Endothelial cell of umbilical vein (primary cell): Measurements from ENCODE around the gene GALNT1. TPM values are rescaled to one million over a fixed set of nuclear protein-coding genes. Genes with fewer than 3 reads are reported as not detected.

ENCODE experiments used
- BruUV-seq: library from RNA; stranded (reverse); fragments of 400-500 nt; replicated peaks from 2 replicates; lab custom pipeline; 2021; lab: Mats Ljungman, UMichigan
- CTCF ChIA-PET: fragments of 300-600, 350-600 bp; sonication (Branson Sonifier 250); formaldehyde crosslinking; loops from one replicate; lab custom pipeline; 2021; ENCODE audit warnings: antibody characterized with exemption, inconsistent platforms; lab: Charles Lee
- POLR2A ChIA-PET: fragments of 300-600, 350-600 bp; sonication (Branson Sonifier 250); formaldehyde crosslinking; loops from one replicate; lab custom pipeline; 2021; ENCODE audit warnings: antibody characterized with exemption, inconsistent platforms; lab: Charles Lee
- DNase-seq: peaks from one replicate; pipeline ENCODE4 v3.0.0-alpha.2; 2011; ENCODE audit warnings: low read depth, low spot score
- FAIRE-seq: peaks from 2 replicates; lab custom pipeline; 2011; peaks lifted over from hg19 to GRCh38; lab: Jason Lieb, UNC
- H2AFZ ChIP-seq: 2 replicates; pipeline ENCODE4 v1.6.0; 2012; ENCODE audit warnings: low read depth, low read length, control low read depth, inconsistent platforms
- H3K27ac ChIP-seq: 2 replicates; pipeline ENCODE4 v1.5.1; 2011; ENCODE audit warnings: low read depth, mild to moderate bottlenecking, control low read depth, low read length, moderate library complexity; ENCODE audit not compliant: insufficient read depth
- H3K27me3 ChIP-seq, 2 experiments: 2 replicates each; pipeline versions ENCODE4 v1.6.0 to v1.6.1; 2011; ENCODE audit warnings: low read length in 2 of 2, mixed read lengths in 1 of 2; ENCODE audit not compliant: control insufficient read depth in 2 of 2, insufficient read depth in 2 of 2
- H3K36me3 ChIP-seq, 2 experiments: 2 replicates in 1 of 2; 3 replicates in 1 of 2; pipeline ENCODE4 v1.5.1; 2011; ENCODE audit warnings: low read length in 2 of 2, mild to moderate bottlenecking in 1 of 2, moderate library complexity in 1 of 2; ENCODE audit not compliant: control insufficient read depth in 2 of 2, insufficient read depth in 2 of 2; ENCODE audit errors: extremely low read depth in 1 of 2
- H3K4me1 ChIP-seq: 3 replicates; pipeline ENCODE4 v1.5.1; 2011; ENCODE audit warnings: mild to moderate bottlenecking, low read length; ENCODE audit not compliant: control insufficient read depth, insufficient read depth; ENCODE audit errors: extremely low read depth
- H3K4me2 ChIP-seq: 2 replicates; pipeline ENCODE4 v1.6.1; 2011; ENCODE audit warnings: low read length, control low read depth, mixed read lengths; ENCODE audit not compliant: insufficient read depth
- H3K4me3 ChIP-seq, 3 experiments: fragments of 200-600 bp in 1 of 3; sonication (generic), shearing (Covaris generic) in 1 of 3; replicated peaks in 1 of 3; 2 replicates each; pipeline ENCODE4 v1.5.1; 2011 to 2016; ENCODE audit warnings: control low read depth in 3 of 3, low read length in 3 of 3, mild to moderate bottlenecking in 2 of 3, inconsistent platforms in 1 of 3, low read depth in 1 of 3, moderate library complexity in 1 of 3; ENCODE audit not compliant: insufficient read depth in 1 of 3
- H3K79me2 ChIP-seq: 2 replicates; pipeline ENCODE4 v1.6.0; 2012; ENCODE audit warnings: low read length, inconsistent platforms; ENCODE audit not compliant: control insufficient read depth, insufficient read depth
- H3K9ac ChIP-seq: replicated peaks from 2 replicates; pipeline ENCODE3; 2011; ENCODE audit warnings: low read length, control low read depth; ENCODE audit not compliant: insufficient read depth; ENCODE audit errors: extremely low read depth
- H3K9me1 ChIP-seq: replicated peaks from 3 replicates; pipeline ENCODE4 v1.6.0; 2011; ENCODE audit warnings: mild to moderate bottlenecking, low read length; ENCODE audit not compliant: control insufficient read depth, insufficient read depth; ENCODE audit errors: extremely low read depth
- H3K9me3 ChIP-seq: replicated peaks from 2 replicates; pipeline ENCODE4 v1.5.1; 2012; ENCODE audit warnings: low read length, inconsistent platforms; ENCODE audit not compliant: control insufficient read depth, insufficient read depth
- H4K20me1 ChIP-seq: replicated peaks from 2 replicates; pipeline ENCODE3; 2011; ENCODE audit warnings: mild to moderate bottlenecking, low read length; ENCODE audit not compliant: control insufficient read depth, insufficient read depth; ENCODE audit errors: extremely low read depth
- CTCF ChIP-seq, 2 donors: IDR thresholded peaks; 1 replicate in 1 of 2; 2 replicates in 1 of 2; pipeline ENCODE4 v1.5.1; 2011; ENCODE audit warnings: low read length in 2 of 2, mild to moderate bottlenecking in 2 of 2, moderate library complexity in 2 of 2, control low read depth in 1 of 2, inconsistent platforms in 1 of 2, low read depth in 1 of 2; ENCODE audit not compliant: insufficient read depth in 1 of 2; ENCODE audit errors: extremely low read depth in 1 of 2
- EZH2 ChIP-seq: IDR thresholded peaks from 2 replicates; pipeline ENCODE4 v1.6.1; 2012; ENCODE audit warnings: borderline replicate concordance, low read depth, mild to moderate bottlenecking, moderate library complexity, low read length, inconsistent platforms; ENCODE audit not compliant: severe bottlenecking
- FOS ChIP-seq: IDR thresholded peaks from 2 replicates; pipeline ENCODE4 v1.6.1; 2011; ENCODE audit warnings: mild to moderate bottlenecking, low read length, moderate library complexity, borderline replicate concordance; ENCODE audit not compliant: insufficient read depth
- GATA2 ChIP-seq: IDR thresholded peaks from 2 replicates; pipeline ENCODE4 v1.7.0; 2011; ENCODE audit warnings: low read depth, mild to moderate bottlenecking, moderate library complexity, mixed read lengths, low read length; ENCODE audit not compliant: insufficient read length, insufficient read depth
- JUN ChIP-seq: IDR thresholded peaks from 2 replicates; pipeline ENCODE4 v1.6.1; 2011; ENCODE audit warnings: borderline replicate concordance, low read depth; ENCODE audit not compliant: insufficient read length, insufficient read depth
- MAX ChIP-seq: IDR thresholded peaks from 2 replicates; pipeline ENCODE4 v1.6.1; 2011; ENCODE audit not compliant: insufficient read depth, insufficient read length
- MYC ChIP-seq: IDR thresholded peaks from one replicate; pipeline ENCODE4 v1.6.1; 2011; ENCODE audit warnings: mild to moderate bottlenecking, low read depth, low read length
- POLR2A ChIP-seq: IDR thresholded peaks from 2 replicates; pipeline ENCODE4 v1.6.1; 2012; ENCODE audit warnings: low read depth, mild to moderate bottlenecking, control low read depth, low read length
- POLR2AphosphoS5 ChIP-seq: IDR thresholded peaks from 2 replicates; pipeline ENCODE4 v1.6.1; 2012; ENCODE audit warnings: low read depth, mild to moderate bottlenecking, control low read depth, low read length, moderate library complexity; ENCODE audit not compliant: insufficient read depth
- dilution Hi-C: fragments of 300-500 bp; cut with MboI; formaldehyde crosslinking; loops from one replicate; pipeline ENCODE4 v1.15.0; 2019; ENCODE audit warnings: low sequenced_read_pairs; ENCODE audit not compliant: extremely low pct_ligation_motif_present
- intact Hi-C: fragments of 100-400 bp; cut with micrococcal nuclease; formaldehyde crosslinking; loops from one replicate; pipeline ENCODE4 v1.10.0; 2022
- polyA plus RNA-seq, 4 experiments: library from polyadenylated mRNA; depleted of rRNA in 3 of 4; stranded (reverse) in 3 of 4; unstranded in 1 of 4; fragments of >200 nt; gene quantifications; 2 replicates each; pipeline versions ENCODE4 v1.2.1 to v1.2.3, GENCODE V29; 2011 to 2012; ENCODE audit warnings: missing spikeins in 1 of 4
- total RNA-seq: library from RNA; stranded (reverse); gene quantifications from 2 replicates; pipeline ENCODE4 v1.2.3, GENCODE V29; 2021

Gene GALNT1
- total and polyA plus RNA-seq, 2 donors (not counting 3 experiments of a cell fraction or from before 2014, with no cell fraction given), result 89.9 to 360 TPM

DNA sequence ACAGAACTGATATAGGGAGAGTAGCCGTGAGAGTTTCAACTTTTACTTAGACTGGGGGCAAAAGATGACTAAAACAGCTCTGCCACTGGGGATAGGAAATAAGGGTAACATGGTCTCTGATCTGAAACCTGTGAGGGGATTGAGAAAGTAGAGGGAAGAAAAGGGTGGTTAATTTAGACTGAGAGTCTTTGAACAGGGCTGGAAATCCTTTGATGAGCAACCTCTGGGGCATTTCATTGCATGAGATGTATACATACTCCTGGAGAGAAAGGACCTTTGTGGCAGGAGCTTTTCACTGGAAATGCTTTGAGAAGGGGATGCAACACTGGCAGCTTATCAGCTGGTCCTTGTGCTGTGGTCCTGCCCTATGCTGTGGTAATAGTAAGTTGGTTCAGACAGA is 9.4 kb downstream of the GALNT1 start:
- H3K4me1 ChIP-seq, result no peaks in the 10 kb centered on the region
- H3K4me2 ChIP-seq, result no peak overlapping the region
- intact Hi-C loops, result loop anchor here (2.0 kb wide), 1 partner anchor 14 kb away; no protein-coding TSS in a partner anchor
- H3K9ac ChIP-seq, result no peak overlapping the region
- peaks cover 37% of the 10 kb centered on the region for H4K20me1 ChIP-seq
- ChIA-PET POLR2A (no interaction called here), CTCF (no interaction called here)
- H3K36me3 ChIP-seq, result peaks cover 0 to 2% of the 10 kb centered on the region in 2 experiments
- H2AFZ ChIP-seq, result no peak overlapping the region
- dilution Hi-C loops, result no loop called here
- H3K4me3 ChIP-seq, result no peak overlapping the region
- TF ChIP-seq MYC, result no peak
- no peak for TF ChIP-seq JUN
- TF ChIP-seq GATA2, result no peak
- no peak for TF ChIP-seq CTCF (IDR thresholded peaks at IDR 0.05; ENCODE audit: extremely low read depth in 1 of 2, insufficient read depth in 1 of 2, low read depth in 1 of 2, low read length in 2 of 2)
- TF ChIP-seq POLR2AphosphoS5, result no peak
- no peaks in the 10 kb centered on the region for H3K9me3 ChIP-seq
- H3K27me3 ChIP-seq, result no peaks in the 10 kb centered on the region
- no peaks in the 10 kb centered on the region for H3K9me1 ChIP-seq
- DNase-seq (no peak), FAIRE-seq (no peak)
- H3K27ac ChIP-seq, result no peak overlapping the region
- H3K79me2 ChIP-seq, result peaks cover 100% of the 10 kb centered on the region
- BruUV-seq, result no TSS peak

DNA sequence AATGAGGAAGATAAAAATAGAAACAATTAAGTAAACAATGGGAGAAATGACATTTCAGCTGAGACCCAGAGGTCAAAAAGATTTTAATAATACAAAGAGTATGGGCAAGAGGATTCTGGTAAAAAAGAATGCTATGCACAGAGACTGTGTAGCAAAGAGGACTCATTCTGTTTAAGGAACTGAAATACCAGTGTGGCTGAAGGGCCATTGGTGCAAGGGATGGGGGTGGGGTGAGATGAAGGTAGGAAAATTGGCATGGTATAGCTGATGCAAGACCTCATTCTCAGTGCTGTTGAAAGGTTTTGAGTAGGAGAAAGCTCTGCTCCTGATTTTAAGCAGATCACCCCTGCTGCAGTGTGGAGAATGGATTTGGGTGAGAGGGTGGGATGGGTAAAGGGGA is 10.8 kb downstream of the GALNT1 start:
- DNase-seq (no peak), FAIRE-seq (no peak)
- Histone ChIP-seq H3K4me2 (no peak overlapping the region), H4K20me1 (peaks cover 36% of the 10 kb centered on the region), H3K36me3 (peaks cover 0 to 2% of the 10 kb centered on the region in 2 experiments), H3K79me2 (peaks cover 100% of the 10 kb centered on the region), H3K9me1 (no peaks in the 10 kb centered on the region), H2AFZ (no peak overlapping the region), H3K9me3 (no peaks in the 10 kb centered on the region), H3K9ac (no peak overlapping the region), H3K27ac (no peak overlapping the region), H3K27me3 (no peaks in the 10 kb centered on the region), H3K4me1 (no peaks in the 10 kb centered on the region), H3K4me3 (no peak overlapping the region)
- no peak for TF ChIP-seq POLR2AphosphoS5
- no peak for TF ChIP-seq JUN
- no peak for TF ChIP-seq GATA2
- TF ChIP-seq FOS, result no peak
- no peak for TF ChIP-seq MAX
- TF ChIP-seq EZH2, result no peak
- no peak for TF ChIP-seq CTCF (IDR thresholded peaks at IDR 0.05; ENCODE audit: extremely low read depth in 1 of 2, insufficient read depth in 1 of 2, low read depth in 1 of 2, low read length in 2 of 2)
- TF ChIP-seq POLR2A, result no peak
- no peak for TF ChIP-seq MYC
- ChIA-PET CTCF (no interaction called here), POLR2A (no interaction called here)
- BruUV-seq, result no TSS peak
- dilution Hi-C loops, result no loop called here
- intact Hi-C loops, result no loop called here
